GM18909 (cell line): ENCODE data around the gene DEXI.
"Not testable (repeated sequence)": the region's sequence is repeated elsewhere in the genome, so short reads cannot be mapped to it uniquely, and the experiment has no call there.

Experiments
- ATAC-seq: cut with Tn5 transposase; IDR thresholded peaks from one replicate; pipeline ENCODE4 v1.9.1; 2021; ENCODE audit warnings: mild to moderate bottlenecking; ENCODE audit not compliant: unreplicated experiment, poor library complexity

Gene DEXI

DNA sequence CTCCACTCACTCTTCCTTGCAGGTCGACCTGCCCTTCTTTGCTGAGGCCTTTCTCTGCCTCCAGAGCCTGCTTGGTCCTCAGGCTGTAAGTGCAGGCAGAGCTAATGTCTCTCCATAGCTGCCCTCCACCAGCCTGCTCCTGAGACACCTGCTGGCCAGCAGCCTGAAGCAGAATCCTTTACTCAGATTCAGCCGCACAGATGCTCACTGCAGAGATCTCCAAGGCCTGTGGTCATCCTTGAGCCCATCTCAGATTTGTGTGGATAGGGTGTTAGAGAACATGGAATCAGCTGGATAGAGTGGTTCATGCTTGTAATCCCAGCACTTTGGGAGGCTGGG, 11.5 kb downstream of the DEXI start:
- ATAC-seq: no peak

DNA sequence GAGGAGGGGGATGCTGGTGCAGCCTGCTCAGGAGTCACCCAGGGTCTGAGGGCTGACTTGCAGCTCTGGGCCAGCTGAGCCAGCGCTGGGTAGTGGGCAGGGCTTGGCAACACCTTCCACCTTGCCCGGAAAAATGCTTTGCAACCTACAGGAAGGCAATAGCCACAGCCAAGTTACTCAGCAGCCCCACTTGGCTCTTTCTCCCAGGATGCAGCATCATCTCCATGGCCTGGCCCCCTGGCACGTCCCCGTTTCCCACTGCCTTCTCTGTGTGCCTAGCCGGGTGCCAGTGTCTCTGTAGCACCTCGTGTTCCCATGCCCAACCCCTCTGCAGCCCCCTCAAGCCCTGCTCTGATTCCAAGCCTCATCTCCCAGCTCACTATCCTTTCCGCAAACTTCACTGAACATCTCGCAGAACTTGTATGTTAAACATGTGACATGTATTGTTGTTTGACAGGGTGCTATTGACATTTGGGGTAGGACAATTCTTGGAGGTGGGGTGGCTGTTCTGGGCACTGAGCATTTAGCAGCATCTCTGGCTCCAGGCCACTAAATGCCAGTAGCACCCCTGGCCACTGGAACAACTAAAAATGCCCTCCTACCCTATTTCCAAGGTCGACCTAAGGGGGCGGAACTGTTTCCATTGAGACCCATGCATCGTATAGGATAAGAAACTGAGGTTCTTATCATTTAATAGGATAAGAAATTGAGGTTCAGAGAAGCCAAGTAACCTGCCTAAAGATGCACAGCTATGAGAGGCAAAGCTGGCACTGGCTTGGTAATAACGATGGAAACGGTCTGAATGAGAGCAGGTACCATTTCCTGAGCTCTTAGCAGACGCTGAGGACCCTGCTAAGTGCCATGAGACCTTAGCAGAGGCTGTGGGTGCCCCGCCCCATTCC, 12.2 kb downstream of the DEXI start:
- ATAC-seq: no peak

DNA sequence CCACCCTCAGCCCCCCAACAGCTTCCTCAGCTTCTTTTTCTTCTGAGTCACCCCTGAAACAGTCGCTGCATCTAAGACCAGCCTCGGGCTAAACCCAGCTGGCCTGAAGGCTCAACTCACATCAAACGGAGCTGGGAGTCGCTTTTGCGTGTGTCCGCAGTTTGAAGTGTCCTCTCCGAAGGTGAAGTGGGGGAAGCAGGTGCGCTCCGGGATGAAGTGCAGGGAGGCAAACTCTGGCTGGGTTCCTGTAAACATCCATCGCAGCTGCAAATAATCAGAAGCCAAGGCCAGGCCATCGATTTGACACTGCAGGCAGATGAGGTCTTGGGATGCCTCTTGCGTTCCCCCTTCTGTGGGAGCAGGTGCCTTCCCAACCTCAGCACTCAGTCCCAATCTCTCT, 13.2 kb downstream of the DEXI start:
- ATAC-seq: not testable (repeated sequence)

DNA sequence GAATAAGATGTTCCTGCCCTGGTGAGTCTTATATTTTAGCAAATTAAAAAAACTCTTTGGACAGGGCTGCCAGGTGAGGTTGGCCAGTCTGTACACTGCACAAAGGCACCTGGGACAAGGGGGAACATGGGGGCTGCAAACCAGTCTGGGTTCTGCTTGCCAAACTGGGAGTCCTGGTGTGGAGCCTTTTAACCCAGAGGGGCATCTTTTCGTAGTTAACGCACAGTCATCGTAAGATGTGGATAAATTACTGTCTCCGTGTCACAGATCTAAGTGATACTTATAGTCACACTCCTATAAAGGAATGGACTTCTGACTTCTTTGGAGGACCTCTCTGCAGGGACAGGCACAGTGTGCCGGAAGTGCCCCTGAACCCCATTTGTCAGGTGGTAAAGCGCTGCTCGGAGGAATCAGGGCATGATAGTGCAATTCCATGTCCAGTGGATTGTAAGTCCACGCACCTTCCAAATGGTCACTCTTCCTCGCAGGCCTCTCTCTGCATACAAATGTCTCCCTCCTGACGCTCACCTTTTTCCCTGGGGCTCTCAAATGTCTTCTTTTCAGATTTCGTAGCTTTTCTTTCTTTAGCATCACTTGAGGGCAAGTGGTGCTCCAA, 14.7 kb downstream of the DEXI start:
- no peak for ATAC-seq

DNA sequence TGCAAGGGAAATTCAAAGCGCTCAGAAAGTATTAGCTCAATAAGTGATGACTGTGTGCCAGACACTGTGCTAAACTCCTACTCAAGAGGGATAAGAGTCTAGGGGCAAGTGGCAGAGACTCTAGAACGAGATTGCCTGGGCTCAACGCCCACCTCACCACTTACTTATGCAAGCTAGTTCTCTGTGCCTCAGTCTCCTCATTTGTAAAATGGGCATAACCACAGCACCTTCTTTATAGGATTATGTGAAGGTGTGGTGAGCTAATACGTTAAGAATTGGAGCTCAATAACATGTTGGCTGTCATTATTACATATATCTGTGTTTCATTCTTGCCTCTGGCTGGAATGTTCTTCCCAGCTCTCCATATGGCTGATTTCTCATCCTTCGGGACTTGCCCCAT, 15.4 kb downstream of the DEXI start:
- ATAC-seq: no peak

DNA sequence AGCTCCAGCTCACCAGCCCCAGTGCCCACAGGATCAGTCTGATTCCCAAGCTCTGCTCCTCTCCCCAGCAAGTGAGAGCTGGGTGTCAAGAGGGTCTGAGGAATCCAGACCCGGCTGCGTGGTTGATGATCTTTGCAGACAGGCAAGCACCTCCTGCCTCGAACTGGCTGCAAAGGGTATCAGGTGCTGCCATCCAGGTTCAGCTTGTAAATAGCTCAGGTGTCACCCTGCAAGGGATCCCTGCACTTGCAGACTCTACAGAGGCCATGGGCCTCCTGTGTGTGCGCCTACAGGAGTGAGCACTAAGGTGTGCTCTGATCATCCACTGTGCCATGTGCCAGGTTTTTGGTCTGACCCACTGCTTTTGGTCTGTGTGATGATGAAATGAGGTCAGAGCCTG, 16.2 kb downstream of the DEXI start:
- no peak for ATAC-seq

DNA sequence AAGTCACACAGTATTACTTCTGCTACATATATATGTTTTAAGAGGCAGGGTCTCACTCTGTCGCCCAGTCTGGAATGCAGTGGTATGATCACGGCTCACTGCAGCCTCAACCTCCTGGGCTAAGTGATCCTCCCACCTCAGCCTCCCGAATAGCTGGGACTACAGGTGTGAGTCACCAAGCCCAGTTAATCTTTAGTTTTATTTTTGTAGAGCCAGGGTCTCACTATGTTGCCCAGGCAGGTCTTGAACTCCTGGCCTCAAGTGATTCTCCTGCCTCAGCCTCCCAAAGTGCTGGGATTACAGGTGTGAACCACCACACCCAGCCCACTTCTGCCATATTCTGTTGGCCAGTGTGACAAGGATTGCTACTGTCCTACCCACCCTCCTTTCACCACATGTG, 17.0 kb downstream of the DEXI start:
- ATAC-seq: not testable (repeated sequence)

DNA sequence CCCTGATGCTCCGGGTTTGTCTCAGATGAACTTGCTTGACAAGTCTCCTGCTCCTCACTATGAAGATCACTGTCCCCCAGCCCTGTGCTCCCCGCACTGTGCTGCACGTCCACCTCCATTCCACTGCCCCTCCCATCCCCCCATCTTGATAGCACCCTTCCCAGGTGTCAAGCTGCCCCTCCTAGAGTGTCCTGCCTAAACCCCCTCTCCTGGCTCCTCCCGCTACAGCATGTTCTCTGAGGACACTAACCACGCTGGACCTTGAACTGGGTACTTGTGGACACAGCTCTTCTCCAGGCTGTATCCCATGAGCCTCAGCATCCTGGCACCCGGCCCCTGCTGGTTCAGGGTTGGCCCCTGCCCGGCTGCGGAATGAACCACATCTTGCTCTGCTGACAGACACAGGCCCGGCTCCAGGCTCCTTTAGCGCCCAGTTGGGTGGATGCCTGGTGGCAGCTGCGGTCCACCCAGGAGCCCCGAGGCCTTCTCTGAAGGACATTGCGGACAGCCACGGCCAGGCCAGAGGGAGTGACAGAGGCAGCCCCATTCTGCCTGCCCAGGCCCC, 18.5 kb downstream of the DEXI start:
- no peak for ATAC-seq

DNA sequence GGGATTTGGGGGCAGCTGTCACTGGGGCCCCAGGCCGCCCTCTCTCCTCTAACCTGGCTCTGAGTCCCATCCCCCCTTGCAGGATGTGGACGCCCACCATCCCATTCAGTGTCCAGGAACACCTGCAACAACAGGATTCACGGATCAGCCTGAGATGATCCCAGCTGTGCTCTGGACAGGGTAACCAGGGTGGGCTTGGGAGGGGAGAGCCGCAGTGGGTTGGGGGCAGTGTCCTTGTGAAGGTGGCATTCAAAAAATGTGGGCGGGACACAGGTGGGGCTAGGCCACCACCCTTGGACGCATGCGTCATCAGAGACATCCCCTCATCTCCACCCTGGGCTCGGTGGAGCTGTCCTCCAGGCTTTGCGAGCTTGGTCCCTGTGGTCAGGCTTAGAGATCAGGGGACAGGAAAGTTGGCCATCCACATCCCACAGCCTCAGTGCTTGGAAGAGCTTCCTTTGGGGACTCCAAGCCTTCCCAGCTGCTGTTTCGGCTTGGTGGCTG, 19.1 kb downstream of the DEXI start:
- no peak for ATAC-seq

DNA sequence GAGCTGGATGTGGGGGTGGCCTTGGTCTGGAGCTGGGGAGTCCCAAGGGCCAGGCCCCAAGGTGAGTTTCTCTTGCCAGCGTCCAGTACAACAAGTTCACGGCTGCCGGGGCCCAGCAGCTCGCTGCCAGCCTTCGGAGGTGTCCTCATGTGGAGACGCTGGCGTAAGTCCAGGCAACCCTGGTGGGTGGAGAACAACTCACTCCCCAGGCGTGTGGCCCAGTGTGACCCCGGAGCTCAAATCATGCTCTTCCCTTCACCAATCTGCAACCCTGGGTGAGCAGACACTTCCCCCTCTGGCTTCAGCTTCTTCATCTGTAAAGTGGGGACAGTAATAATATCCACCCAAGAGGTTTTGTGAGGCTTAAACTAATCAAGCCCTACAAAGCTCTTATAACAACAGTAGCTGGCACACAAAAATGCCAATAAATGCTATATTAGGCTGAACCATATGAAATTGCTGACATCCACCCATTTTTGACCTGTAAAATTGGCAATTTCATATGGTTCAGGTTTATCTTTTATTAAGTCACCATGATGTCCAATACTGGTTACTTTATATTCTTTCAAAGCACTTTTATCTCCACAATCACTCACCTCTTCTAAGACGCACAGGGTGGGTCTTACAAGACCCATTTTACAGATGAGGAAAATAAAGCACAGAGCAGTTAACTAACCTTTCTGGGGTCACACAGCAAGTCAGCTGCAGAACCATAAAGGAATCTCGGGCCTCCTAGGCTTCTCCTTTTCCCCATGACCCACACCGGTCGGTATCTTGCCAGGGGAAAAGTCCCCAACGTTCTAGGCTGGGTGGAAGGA, 19.7 kb downstream of the DEXI start:
- no peak for ATAC-seq

DNA sequence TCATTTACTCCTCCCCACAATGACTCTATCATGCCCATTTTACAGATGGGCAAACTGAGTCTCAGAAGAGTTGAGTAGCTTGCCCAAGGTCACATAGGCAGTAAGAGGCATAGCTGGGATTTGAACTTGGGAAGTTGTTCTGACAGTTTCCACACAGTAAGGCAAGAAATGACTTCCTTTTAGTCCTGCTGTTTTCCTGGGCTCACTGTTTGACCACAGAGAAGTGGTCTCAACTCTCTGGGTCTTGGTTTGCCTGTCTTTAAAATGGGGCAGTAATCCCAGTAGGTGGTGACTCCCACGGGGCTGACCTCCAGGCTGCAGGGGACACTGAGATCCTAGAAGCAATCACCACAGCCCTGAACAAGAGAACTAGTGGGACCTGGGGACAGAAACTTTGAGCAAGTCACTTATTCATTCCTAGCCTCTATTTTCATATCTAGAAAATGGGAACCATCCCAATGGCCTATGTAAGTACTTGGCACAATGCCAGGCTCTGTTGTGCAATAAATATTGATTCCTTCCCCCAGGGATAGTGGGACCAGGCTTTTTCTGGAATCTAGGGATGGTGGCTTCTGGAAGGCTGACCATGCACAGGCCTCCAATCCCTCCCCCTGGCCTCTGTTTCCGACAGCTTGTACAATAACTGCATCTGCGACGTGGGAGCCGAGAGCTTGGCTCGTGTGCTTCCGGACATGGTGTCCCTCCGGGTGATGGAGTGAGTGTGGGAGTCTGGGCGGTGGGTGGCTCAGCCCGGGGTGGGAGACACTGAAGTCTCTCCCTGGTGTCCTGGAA, 20.5 kb downstream of the DEXI start:
- no peak for ATAC-seq

DNA sequence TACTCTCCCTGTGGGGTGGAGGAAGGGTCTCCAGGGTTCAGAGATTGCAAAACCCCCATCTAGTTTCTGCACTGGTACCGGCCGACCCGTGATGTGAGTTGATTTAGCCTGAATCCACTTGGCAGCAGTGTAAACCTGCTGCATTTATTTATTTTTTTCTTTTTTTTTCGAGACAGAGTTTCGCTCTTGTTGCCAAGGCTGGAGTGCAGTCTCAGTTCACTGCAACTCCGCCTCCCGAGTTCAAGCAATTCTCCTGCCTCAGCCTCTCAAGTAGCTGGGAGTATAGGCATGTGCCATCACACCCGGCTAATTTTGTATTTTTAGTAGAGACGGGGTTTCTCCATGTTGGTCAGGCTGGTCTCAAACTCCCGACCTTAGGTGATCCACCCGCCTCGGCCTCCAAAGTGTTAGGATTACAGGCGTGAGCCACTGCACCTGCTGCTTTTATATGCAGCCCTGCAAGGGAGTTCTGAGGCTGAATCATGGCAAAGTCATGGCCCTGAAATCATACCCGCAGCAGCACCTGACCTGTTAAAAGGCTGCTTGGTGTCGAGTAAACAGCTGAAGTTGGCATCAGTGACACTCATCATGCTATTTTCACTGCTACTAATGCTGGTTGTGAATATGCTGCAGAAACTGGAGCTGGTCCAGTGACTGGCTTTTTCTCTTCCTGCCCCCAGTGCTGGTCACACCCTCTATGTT, 21.4 kb downstream of the DEXI start:
- no peak for ATAC-seq

DNA sequence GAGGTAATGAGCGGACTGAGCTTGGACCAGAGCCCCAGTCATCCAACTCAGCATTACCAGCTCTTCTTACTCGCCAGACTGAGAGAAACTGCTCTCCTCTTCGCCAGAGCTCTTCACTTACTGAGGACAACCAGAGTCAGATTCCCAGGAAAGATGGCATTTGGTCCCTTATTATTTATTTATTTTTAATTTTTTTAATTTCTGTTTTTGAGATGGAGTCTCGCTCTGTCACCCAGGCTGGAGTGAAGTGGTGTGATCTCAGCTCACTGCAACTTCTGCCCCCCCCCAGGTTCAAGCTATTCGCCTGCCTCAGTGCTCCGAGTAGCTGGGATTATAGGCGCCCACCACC, 23.3 kb downstream of the DEXI start:
- no peak for ATAC-seq

DNA sequence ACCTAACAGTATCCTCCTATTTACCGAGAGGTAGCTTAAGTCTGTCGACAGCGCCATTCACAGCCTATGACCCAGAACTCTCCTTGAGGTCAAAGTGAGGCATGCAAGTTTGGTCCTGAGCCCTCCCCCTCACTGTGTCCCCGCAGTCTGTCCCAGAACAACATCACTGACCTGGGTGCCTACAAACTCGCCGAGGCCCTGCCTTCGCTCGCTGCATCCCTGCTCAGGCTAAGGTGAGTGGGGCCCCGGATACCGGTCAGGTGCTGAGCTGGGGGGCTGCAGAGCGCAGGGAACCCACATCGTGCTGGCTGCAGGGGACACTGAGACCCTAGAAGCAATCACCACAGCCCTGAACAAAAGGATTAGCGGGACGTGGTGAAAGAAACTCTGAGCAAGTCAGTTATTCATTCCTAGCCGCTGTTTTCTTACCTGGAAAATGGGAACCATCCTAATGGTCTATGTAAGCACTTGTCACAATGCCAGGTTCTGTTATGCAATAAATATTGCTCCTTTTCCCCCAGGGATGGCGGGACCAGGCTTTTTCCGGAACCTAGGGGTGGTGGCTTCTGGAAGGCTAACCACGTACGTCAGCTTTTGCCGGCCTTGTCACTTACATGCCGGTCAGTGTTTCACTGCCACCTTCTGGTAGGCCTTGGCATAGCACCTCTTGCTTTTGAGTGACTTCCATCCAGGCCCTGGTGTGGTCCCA, 23.8 kb downstream of the DEXI start:
- ATAC-seq: no peak

DNA sequence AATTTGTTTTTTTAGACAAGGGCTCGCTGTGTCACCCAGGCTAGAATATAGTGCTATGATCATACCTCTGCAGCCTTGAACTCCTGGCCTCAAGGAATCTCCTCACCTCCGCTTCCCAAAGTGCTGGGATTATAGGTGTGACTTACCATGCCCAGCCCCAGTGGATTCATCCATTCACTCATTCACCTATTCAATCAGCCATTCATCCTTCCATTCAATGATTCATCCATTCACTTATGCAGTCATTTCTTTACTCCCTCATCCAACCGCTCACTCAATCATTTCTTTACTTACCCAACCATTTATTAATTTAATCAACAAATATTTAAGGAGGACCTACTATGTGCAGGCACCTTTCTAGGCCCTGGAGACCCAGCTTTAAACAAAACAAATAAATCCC, 25.7 kb downstream of the DEXI start:
- no peak for ATAC-seq

DNA sequence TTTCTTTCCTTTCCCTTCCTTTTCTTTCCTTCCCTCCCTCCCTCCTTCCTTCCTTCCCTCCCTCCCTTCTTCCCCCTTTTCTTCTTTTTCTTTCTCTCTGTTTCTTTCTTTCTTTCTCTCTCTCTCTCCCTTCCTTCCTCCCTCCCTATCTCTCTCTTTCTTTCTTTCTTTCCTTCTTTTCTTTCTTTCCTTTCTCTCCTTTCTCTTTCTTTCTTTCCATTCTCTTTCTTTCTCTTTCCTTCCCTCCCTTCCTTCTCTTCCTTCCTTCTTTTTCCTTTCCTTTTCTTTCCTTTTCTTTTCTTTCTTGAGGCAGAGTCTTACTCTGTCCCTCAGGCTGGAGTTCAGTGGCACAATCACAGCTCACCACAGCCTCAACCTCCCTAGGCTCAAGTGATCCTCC, 31.0 kb downstream of the DEXI start:
- ATAC-seq: no peak

DNA sequence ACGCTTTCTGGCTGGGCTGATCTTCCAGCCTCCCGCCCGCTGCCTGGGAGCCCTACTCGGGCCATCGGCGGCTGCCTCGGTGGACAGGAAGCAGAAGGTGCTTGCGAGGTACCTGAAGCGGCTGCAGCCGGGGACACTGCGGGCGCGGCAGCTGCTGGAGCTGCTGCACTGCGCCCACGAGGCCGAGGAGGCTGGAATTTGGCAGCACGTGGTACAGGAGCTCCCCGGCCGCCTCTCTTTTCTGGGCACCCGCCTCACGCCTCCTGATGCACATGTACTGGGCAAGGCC, 34.6 kb downstream of the DEXI start:
- no peak for ATAC-seq

DNA sequence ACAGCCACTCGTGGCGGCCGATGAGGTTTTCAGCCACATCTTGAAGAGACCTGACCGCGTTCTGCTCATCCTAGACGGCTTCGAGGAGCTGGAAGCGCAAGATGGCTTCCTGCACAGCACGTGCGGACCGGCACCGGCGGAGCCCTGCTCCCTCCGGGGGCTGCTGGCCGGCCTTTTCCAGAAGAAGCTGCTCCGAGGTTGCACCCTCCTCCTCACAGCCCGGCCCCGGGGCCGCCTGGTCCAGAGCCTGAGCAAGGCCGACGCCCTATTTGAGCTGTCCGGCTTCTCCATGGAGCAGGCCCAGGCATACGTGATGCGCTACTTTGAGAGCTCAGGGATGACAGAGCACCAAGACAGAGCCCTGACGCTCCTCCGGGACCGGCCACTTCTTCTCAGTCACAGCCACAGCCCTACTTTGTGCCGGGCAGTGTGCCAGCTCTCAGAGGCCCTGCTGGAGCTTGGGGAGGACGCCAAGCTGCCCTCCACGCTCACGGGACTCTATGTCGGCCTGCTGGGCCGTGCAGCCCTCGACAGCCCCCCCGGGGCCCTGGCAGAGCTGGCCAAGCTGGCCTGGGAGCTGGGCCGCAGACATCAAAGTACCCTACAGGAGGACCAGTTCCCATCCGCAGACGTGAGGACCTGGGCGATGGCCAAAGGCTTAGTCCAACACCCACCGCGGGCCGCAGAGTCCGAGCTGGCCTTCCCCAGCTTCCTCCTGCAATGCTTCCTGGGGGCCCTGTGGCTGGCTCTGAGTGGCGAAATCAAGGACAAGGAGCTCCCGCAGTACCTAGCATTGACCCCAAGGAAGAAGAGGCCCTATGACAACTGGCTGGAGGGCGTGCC, 35.1 kb downstream of the DEXI start:
- ATAC-seq: no peak
